T-cell (primary cell): ENCODE results near the gene VEZT. TPM values are rescaled to one million over a fixed set of nuclear protein-coding genes. Genes with fewer than 3 reads are reported as not detected.

ENCODE experiments used
- total RNA-seq, 35 experiments: library from RNA in 6 of 35; stranded (reverse) in 6 of 35; fragments of 120-200 nt in 1 of 35; gene quantifications; one replicate each; pipeline versions ENCODE4 v1.2.1 to v1.2.4 and lab custom pipeline; 2013 to 2026

The VEZT gene
- total RNA-seq, 5 donors from 2014 or later (not counting 1 experiment from before 2014, with no cell fraction given), result 27.0 to 48.9 (median 36.8) TPM

Other genes with a start within 250 kb of the VEZT start
- 100 to 1,000 TPM in 2 of 5 donors, 10 to 100 TPM in 3; 56.2 to 120 (median 67.6) TPM for gene NDUFA12, start 214.1 kb upstream of the VEZT start, total RNA-seq
- 10 to 100 TPM; 35.3 to 47.2 (median 39.6) TPM for gene NR2C1, start 144.2 kb upstream of the VEZT start, total RNA-seq
- gene FGD6, start 340 bp upstream of the VEZT start, total RNA-seq, result 1 to 10 TPM in 2 of 5 donors, under 1 TPM in 3; 0.55 to 1.9 (median 0.70) TPM